Pulmonary artery endothelial cell (primary cell): ENCODE measurements around the gene NBPF1. TPM values are rescaled to one million over a fixed set of nuclear protein-coding genes. Genes with fewer than 3 reads are reported as not detected.
"Not testable (repeated sequence)": the region's sequence is repeated elsewhere in the genome, so short reads cannot be mapped to it uniquely, and the experiment has no call there.

Source experiments
- DNase-seq: peaks from one replicate; pipeline ENCODE4 v3.0.0-alpha.2; 2011; ENCODE audit warnings: low read depth, low spot score
- total RNA-seq: library from RNA; depleted of rRNA; stranded (reverse); fragments of >200 nt; gene quantifications from 2 replicates; pipeline ENCODE4 v1.2.3, GENCODE V29; 2014

NBPF1 gene
- total RNA-seq = 20.2 and 28.8 TPM in 2 replicates

DNA sequence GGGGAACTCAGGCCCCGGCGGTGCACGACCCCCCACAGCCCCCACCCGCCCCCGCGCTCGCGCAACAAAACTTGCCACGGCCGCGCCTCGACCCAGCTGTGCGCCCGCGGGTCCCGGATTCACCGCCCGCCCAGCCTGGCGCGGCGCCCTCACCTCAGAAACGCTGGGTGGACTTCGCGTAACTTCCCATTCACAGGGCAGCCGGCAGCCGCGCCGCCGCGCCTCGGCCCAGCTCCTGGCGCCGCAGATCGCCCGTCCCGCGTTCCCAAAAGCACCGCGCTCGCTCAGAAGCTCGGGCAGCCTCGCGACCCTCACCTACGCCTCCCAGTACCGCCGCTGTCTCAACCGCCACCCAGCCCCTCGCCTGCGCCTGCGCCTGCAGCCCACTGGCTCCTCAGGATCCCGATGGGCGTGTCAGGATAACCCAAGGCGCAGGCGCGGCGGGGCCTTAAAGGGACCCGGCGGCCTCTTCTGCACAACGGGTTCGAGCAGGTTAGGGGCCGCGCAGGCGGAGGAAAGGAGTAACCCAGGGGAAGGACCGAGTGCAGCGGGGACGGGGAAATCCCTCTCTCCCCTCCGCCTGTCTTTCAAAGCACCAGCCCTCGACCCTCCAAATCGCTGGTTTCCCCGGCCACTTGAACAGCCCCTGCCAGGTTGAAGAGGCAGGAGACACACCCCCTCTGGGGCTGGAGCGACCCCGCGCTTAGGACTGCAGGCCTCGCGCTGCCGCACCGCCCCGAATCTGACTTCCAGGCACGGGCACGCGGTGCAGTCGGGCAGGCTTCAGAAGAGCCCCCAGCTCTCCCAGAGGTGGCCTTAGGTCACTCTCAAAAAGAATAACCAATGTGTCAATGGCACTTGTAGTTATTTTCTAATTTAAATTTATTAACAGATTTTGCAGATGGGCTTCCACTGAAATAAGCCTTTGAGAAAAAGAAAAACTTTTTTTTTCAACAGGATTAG, at the start of gene NBPF1:
Gene NBPF1, minus strand, starts transcription at position 380 of the 963 bp plus-strand sequence.
- peak; percentile 93 for DNase-seq

- not testable (repeated sequence) for DNase-seq
These were observed 44.9 kb upstream of the NBPF1 start for GRCh38 chr1:16658234-16658633.

- not testable (repeated sequence) for DNase-seq
These were observed 43.8 kb upstream of the NBPF1 start for GRCh38 chr1:16656981-16657683.

GRCh38 chr1:16656574-16656973, 43.2 kb upstream of the NBPF1 start:
- not testable (repeated sequence) for DNase-seq

DNA sequence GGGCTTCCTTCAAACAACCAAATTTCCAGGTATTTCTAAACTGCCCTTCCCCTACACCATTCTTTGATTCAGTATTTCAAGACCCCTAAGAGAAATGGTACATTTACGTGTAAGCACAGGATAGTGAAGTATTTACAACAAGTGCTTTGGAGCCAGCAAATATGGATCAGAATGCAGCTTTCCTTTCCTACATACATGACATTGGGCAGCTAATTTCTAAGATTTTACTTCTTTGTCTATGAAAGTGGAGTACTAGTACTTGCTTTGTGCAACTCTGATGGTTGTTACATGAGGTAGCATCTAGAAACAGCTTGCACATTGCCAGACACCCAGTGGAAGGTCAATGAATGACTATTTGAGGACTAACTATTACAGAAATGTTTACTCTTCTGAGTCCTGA, 38.2 kb upstream of the NBPF1 start:
- not testable (repeated sequence) for DNase-seq

DNA sequence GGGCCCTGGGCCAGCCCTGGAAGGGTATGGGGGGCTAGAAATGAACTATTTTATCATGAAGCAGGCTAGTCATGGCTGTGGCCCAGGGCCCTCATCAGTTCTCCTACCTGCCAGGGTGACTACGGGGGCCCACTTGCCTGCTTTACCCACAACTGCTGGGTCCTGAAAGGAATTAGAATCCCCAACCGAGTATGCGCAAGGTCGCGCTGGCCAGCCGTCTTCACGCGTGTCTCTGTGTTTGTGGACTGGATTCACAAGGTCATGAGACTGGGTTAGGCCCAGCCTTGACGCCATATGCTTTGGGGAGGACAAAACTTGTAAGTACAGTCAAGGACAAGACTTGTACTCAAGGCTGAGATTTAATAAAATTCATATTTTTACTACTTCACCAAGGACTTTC, 36.6 kb upstream of the NBPF1 start:
- not testable (repeated sequence) for DNase-seq

- DNase-seq = not testable (repeated sequence)
These were observed 36.0 kb upstream of the NBPF1 start for GRCh38 chr1:16649390-16649789.

DNA sequence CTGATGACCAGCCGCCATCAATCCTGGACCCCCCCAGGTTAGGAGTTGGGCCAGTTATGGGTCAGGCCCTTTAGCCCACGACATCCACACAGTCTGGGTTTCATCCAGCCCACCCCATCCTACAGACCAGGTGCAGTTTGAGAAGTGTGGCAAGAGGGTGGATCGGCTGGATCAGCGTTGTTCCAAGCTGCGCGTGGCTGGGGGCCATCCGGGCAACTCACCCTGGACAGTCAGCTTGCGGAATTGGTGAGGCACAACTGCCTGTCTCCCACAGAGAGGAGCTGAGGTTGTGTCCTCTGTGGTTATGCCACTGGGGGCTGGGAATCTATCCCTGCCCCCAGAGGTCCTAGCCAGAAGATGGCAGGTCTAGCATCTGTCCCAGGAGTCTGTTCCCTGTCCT, 35.4 kb upstream of the NBPF1 start:
- not testable (repeated sequence) for DNase-seq

DNA sequence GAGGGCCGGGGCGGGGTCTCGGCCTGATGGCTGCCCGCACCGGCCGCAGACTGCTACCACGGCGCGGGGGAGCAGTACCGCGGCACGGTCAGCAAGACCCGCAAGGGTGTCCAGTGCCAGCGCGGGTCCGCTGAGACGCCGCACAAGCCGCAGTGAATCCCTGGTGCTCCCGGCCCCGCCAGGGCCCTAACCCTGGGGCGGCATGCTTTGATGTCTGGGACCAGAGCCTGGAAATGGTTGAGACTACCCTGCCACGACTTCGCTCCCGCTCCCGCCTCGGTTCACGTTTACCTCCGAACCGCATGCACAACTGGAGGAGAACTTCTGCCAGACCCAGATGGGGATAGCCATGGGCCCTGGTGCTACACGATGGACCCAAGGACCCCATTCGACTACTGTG, 34.9 kb upstream of the NBPF1 start:
- not testable (repeated sequence) for DNase-seq

GRCh38 chr1:16647179-16648176, 34.1 kb upstream of the NBPF1 start:
- not testable (repeated sequence) for DNase-seq

DNA sequence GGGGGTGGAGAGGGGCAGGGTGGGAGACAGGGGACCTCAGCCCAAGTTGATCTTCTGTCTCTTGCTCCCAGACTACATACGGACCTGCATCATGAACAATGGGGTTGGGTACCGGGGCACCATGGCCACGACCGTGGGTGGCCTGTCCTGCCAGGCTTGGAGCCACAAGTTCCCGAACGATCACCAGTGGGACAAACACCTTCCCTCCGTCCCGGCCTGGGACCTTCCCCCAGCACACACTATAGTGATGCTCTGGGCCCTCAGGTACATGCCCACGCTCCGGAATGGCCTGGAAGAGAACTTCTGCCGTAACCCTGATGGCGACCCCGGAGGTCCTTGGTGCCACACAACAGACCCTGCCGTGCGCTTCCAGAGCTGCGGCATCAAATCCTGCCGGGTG, 33.4 kb upstream of the NBPF1 start:
- DNase-seq = not testable (repeated sequence)

GRCh38 chr1:16646061-16646664, 32.8 kb upstream of the NBPF1 start:
- DNase-seq = not testable (repeated sequence)

- DNase-seq = not testable (repeated sequence)
These were observed 32.1 kb upstream of the NBPF1 start for GRCh38 chr1:16645271-16646060.

GRCh38 chr1:16644482-16645270, 31.3 kb upstream of the NBPF1 start:
- peak; percentile 90 for DNase-seq

DNA sequence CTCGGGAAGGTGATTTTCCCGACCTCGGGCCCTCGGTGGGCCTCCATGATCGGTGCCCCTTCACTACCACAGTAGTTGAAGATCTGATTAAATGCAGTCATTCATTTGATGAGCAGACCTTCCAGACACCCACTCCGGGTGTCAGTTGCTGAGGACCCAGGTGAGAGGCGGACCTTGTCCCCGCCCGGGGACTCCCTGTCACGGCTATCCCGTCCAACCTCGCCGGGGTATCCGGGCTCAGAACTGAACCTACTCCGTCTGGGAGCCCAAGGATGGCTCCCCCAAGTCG, 30.8 kb upstream of the NBPF1 start:
- no peak for DNase-seq

GRCh38 chr1:16643476-16644192, 30.3 kb upstream of the NBPF1 start:
- not testable (repeated sequence) for DNase-seq

DNA sequence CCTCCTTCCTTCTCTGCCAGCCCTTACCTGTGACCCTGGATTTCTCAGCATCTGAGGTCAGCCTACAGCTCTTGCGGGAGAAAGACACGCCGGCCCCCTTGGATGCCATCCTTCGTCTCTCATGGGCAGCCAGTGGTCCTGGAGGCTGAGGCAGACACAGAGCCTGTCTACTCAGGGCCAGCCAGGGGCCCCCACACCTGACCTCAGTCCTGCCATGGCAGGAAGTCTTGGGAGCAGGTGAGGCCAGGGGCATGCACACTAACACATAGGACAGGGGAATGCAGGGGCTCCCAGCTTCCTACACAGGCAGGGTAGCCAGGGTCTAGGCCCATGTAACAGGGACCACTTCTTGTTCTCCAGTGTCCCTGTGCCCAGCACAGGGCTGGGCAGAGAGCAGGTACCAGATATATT, 29.6 kb upstream of the NBPF1 start:
- not testable (repeated sequence) for DNase-seq
